Neutrophil (primary cell): Measurements from ENCODE around the gene SNPH.

Experiments
- H3K27ac ChIP-seq: fragments of 200-600 bp; sonication (generic); 2 replicates; pipeline ENCODE4 v1.5.1; 2016; ENCODE audit warnings: mild to moderate bottlenecking, moderate library complexity
- H3K27me3 ChIP-seq: fragments of 200-600 bp; sonication (generic); 2 replicates; pipeline ENCODE4 v1.6.0; 2016; ENCODE audit warnings: mild to moderate bottlenecking
- H3K36me3 ChIP-seq: fragments of 200-600 bp; sonication (generic); 2 replicates; pipeline ENCODE4 v1.5.1; 2017
- H3K4me1 ChIP-seq, 2 experiments: fragments of 200-600 bp in 1 of 2; sonication (generic) in 1 of 2; 1 replicate in 1 of 2; 2 replicates in 1 of 2; pipeline versions ENCODE4 v1.5.1 to v1.6.1; 2013 to 2016; ENCODE audit warnings: low read depth in 1 of 2, low read length in 1 of 2, mild to moderate bottlenecking in 1 of 2, moderate library complexity in 1 of 2; ENCODE audit not compliant: control insufficient read depth in 1 of 2, insufficient read depth in 1 of 2
- H3K4me3 ChIP-seq, 2 experiments: fragments of 200-600 bp in 1 of 2; sonication (generic) in 1 of 2; 1 replicate in 1 of 2; 2 replicates in 1 of 2; pipeline ENCODE4 v1.5.1; 2013 to 2016; ENCODE audit warnings: low read depth in 1 of 2, low read length in 1 of 2, mild to moderate bottlenecking in 1 of 2, moderate library complexity in 1 of 2
- H3K9me3 ChIP-seq: fragments of 200-600 bp; sonication (generic); 2 replicates; pipeline ENCODE4 v1.5.1; 2016
- TF ChIP-seq, protein P1 (sequence below): fragments of 200-600 bp; sonication (generic); IDR thresholded peaks from 2 replicates; pipeline ENCODE4 v1.5.1; 2016; ENCODE audit warnings: antibody characterized with exemption

The SNPH gene

DNA sequence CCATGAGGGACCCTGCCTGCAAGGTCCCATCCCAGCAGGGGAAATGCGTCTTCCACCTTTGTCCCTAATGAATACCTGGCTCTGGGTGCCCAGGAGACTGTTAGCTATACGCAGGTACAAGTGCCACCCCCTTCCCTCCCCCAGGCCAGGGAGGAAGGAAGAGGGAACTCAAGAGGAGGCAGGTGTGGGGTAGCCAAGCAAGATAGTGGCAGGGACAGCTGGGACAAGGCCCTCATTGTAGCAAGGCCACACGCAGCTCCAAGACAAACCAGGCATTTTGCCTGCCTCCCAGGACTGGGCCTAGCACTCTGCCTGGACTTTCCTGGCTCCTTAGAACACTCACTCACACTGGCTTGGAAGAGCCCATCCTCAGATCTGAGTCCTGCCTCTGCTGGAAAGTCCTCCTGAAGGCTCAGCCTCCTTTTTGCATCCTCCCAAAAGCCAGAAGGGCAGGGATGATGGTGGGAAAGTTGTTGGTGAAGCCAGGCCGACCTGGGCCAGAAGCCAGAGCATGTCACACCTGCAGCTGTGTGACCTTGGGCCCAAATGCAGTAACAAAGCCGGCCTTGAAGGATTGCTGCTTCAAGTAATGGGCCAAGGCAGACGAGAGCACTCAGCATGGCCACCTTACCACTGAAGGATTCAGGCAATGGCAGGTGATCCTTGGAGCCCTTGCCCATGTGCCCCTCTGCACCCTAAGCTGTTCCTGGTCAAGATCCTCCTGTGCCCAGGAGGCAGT is 27.7 kb downstream of the SNPH start:
- H3K4me3 ChIP-seq = no peak overlapping the region
- H3K27me3 ChIP-seq = peaks cover 13% of the 10 kb centered on the region
- TF ChIP-seq, protein P1, sequence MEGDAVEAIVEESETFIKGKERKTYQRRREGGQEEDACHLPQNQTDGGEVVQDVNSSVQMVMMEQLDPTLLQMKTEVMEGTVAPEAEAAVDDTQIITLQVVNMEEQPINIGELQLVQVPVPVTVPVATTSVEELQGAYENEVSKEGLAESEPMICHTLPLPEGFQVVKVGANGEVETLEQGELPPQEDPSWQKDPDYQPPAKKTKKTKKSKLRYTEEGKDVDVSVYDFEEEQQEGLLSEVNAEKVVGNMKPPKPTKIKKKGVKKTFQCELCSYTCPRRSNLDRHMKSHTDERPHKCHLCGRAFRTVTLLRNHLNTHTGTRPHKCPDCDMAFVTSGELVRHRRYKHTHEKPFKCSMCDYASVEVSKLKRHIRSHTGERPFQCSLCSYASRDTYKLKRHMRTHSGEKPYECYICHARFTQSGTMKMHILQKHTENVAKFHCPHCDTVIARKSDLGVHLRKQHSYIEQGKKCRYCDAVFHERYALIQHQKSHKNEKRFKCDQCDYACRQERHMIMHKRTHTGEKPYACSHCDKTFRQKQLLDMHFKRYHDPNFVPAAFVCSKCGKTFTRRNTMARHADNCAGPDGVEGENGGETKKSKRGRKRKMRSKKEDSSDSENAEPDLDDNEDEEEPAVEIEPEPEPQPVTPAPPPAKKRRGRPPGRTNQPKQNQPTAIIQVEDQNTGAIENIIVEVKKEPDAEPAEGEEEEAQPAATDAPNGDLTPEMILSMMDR = no peak
- no peaks in the 10 kb centered on the region for H3K9me3 ChIP-seq
- no peaks in the 10 kb centered on the region for H3K4me1 ChIP-seq
- no peak overlapping the region for H3K27ac ChIP-seq
- H3K36me3 ChIP-seq = no peaks in the 10 kb centered on the region

DNA sequence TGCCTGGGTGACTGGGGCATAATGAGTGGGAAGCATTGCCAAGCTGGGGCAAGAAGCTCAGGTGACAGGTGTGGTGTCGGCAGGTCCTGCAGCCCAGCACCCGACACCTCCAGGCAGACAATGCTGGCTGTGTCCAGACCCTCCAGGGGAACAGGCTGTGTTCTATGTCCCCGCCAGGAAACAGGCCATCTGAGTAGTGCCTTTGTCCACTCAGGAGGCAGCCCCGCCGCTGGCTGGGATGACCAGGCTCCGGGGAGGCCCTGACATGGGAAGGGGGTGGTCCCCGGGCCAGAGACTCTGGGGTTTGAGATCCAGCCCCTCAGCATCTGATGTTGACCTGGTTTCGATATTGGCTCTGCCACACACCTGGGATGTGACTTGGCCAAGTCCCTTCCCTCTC is 28.4 kb downstream of the SNPH start:
- Histone ChIP-seq H3K27ac (no peak overlapping the region), H3K9me3 (no peaks in the 10 kb centered on the region), H3K36me3 (no peaks in the 10 kb centered on the region), H3K27me3 (peaks cover 13% of the 10 kb centered on the region), H3K4me3 (no peak overlapping the region), H3K4me1 (no peaks in the 10 kb centered on the region)
- TF ChIP-seq, protein P1 = no peak

DNA sequence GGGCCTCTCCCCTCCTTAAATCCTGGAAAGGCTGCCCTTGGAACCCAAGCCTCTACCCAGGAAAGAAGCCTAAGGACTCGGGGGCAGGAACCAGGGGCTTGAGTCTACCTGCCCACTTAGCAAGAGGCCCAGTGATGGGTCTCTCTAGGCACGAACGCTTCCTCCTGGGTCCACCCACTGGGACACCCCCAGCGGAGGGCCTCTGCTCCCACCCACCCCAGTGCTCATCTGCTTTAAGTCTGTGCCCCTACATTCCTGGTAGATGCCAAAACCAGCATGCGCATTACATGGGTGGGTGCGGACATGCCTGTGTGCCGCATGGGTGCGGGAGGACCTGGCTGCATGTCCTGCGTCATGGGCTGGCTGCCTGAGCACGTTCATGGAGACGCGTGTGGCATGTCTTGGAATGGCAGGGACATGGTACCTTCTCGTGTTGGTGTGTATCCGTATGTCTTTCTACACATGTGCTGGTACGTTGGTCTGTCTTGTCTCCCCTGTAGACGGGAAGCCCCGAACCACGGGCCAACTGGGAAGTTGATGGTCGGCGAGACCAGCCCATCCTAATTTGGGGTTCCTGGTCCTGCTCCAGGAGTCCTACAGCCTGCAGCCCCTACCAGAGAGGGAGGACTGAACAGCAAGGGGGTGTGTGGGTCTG is 29.3 kb downstream of the SNPH start:
- peaks cover 13% of the 10 kb centered on the region for H3K27me3 ChIP-seq
- no peaks in the 10 kb centered on the region for H3K4me1 ChIP-seq
- TF ChIP-seq, protein P1 = no peak
- H3K27ac ChIP-seq = no peak overlapping the region
- H3K4me3 ChIP-seq = no peak overlapping the region
- H3K36me3 ChIP-seq = no peaks in the 10 kb centered on the region
- no peaks in the 10 kb centered on the region for H3K9me3 ChIP-seq

DNA sequence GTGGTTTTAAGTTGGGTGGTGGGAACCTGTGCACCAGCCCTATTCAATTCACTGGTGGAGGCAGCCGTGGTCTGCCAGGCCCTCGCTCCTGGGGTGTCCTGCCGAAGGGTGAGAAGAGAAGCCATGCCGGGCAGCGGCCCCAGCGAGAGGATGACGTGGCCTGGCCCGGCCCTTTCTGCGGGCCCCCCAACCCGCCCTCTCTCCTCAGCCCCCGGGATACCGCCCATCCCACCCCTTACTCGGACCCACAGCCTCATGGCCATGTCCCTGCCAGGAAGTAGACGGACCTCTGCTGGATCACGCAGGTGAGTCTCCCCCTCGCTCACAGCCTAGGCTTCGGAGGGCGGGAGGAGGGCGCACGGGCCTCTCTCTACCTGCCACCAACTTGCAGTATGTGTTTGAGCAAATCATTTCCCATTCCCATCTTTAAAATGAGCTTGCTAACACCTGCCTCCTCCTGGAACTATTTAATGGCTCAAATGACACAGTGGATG is 30.1 kb downstream of the SNPH start:
- TF ChIP-seq, protein P1 = no peak

DNA sequence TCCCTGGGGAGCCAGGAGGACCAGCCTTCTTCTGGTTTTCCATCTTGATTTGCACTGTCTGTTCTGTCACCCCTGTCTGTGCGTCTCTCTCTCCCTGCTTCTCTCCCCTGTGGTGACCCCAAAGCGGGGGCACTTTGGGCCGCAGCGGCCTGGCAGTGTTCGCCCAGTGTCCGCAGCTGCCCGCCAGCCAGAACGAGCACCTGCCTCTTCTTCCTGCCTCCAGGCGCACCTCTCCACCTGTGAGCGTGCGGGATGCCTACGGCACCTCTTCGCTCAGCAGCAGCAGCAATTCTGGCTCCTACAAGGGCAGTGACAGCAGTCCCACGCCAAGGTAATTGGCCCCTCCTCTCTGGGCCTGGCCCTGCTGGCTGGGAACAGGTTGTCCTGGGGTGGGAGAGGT is 30.8 kb downstream of the SNPH start:
- Histone ChIP-seq H3K27ac (no peak overlapping the region), H3K27me3 (peaks cover 7% of the 10 kb centered on the region), H3K36me3 (no peaks in the 10 kb centered on the region), H3K4me3 (no peak overlapping the region), H3K9me3 (no peaks in the 10 kb centered on the region), H3K4me1 (no peaks in the 10 kb centered on the region)
- TF ChIP-seq, protein P1 = no peak

More for the DNA sequence above, 30.1 kb downstream of the SNPH start:
- Histone ChIP-seq H3K36me3 (no peaks in the 10 kb centered on the region), H3K9me3 (no peaks in the 10 kb centered on the region), H3K27me3 (peaks cover 11% of the 10 kb centered on the region), H3K4me1 (no peaks in the 10 kb centered on the region), H3K4me3 (no peak overlapping the region), H3K27ac (no peak overlapping the region)
